ENCODE data around the gene STAG3. TPM values are rescaled to one million over a fixed set of nuclear protein-coding genes. Genes with fewer than 3 reads are reported as not detected.
"Not testable (repeated sequence)": the region's sequence is repeated elsewhere in the genome, so short reads cannot be mapped to it uniquely, and the experiment has no call there.

Gene STAG3
- total RNA-seq, 1 donor from 2014 or later: 2.3 TPM

DNA sequence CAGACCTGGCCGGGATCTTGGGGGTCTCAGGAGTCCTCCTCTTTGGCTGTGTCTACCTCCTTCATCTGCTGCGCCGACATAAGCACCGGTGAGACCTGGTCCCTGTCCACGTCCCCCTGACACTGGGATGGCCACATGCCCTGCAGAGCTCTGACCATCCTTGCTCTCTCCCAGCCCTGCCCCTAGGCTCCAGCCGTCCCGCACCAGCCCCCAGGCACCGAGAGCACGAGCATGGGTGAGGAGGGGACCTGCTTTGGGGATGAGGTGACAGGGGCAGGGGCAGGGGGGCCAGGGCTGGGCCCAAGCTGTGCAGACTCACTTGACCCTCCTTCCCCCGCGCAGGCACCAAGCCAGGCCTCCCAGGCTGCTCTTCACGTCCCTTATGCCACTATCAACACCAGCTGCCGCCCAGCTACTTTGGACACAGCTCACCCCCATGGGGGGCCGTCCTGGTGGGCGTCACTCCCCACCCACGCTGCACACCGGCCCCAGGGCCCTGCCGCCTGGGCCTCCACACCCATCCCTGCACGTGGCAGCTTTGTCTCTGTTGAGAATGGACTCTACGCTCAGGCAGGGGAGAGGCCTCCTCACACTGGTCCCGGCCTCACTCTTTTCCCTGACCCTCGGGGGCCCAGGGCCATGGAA, 43.0 kb downstream of the STAG3 start:
- Histone ChIP-seq H3K4me3 (peak overlapping the region; percentile 34), H3K27ac (peak overlapping the region; percentile 55), H3K27me3 (no peaks in the 10 kb centered on the region), H3K9me3 (no peaks in the 10 kb centered on the region), H3K36me3 (no peaks in the 10 kb centered on the region), H3K4me1 (no peaks in the 10 kb centered on the region)
- intact Hi-C loops (cut with DNase I): no loop called here
- DNase-seq (no peak), ATAC-seq (no peak)
- TF ChIP-seq, protein P1, sequence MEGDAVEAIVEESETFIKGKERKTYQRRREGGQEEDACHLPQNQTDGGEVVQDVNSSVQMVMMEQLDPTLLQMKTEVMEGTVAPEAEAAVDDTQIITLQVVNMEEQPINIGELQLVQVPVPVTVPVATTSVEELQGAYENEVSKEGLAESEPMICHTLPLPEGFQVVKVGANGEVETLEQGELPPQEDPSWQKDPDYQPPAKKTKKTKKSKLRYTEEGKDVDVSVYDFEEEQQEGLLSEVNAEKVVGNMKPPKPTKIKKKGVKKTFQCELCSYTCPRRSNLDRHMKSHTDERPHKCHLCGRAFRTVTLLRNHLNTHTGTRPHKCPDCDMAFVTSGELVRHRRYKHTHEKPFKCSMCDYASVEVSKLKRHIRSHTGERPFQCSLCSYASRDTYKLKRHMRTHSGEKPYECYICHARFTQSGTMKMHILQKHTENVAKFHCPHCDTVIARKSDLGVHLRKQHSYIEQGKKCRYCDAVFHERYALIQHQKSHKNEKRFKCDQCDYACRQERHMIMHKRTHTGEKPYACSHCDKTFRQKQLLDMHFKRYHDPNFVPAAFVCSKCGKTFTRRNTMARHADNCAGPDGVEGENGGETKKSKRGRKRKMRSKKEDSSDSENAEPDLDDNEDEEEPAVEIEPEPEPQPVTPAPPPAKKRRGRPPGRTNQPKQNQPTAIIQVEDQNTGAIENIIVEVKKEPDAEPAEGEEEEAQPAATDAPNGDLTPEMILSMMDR (IDR thresholded peaks at IDR 0.05): no peak

DNA sequence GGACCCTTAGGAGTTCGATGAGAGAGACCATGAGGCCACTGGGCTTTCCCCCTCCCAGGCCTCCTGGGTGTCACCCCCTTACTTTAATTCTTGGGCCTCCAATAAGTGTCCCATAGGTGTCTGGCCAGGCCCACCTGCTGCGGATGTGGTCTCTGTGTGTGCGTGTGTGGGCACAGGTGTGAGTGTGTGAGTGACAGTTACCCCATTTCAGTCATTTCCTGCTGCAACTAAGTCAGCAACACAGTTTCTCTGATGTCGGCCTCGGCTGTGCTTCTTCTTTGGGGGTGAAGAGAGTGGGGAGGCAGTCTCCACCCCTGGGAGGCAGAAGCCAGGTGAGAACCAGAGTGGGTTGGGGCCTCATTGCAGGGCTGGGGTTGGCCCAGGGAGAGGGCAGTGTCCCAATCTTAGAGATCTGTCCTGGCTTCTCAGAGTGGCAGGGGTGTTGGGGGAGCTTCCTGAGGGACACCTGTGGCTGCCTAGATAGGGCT, 43.6 kb downstream of the STAG3 start:
- H3K4me3 ChIP-seq: peak overlapping the region; percentile 34
- no peak for DNase-seq
- H3K4me1 ChIP-seq: no peaks in the 10 kb centered on the region
- peak overlapping the region; percentile 55 for H3K27ac ChIP-seq
- H3K36me3 ChIP-seq: no peaks in the 10 kb centered on the region
- H3K27me3 ChIP-seq: no peaks in the 10 kb centered on the region
- H3K9me3 ChIP-seq: no peaks in the 10 kb centered on the region
- intact Hi-C loops (cut with DNase I): no loop called here
- TF ChIP-seq, protein P1 (IDR thresholded peaks at IDR 0.05): no peak
- peak; percentile 18 for ATAC-seq

DNA sequence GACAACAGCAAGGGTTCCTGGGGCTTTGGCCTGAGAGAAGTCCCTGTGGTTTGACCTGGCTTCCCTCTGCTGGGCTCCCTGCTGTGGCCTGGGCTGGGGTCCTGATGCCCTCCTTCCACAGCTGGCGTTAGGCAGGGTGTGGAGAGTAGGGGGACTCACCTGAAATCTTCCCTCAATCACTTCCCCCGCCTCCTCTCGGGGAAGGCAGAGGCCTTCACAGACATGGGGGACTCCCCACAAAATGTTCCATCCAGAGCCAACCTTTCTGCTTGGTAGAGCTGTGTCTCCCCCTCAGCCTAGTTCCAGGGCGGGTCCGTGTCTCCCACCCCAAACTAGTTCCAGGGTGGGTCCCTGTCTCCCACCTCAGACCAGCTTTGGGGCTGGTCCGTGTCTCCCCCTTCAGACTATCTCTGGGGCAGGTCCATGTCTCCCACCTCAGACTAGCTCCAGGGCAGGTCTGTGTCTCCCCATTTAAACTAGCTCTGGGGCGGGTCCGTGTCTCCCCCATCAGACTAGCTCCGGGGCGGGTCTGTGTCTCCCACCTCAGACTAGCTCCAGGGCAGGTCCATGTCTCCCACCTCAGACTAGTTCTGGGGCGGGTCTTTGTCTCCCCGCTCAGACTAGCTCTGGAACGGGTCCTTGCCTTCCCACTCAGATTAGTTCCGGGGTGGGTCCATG, 44.2 kb downstream of the STAG3 start:
- Histone ChIP-seq H3K27me3 (no peaks in the 10 kb centered on the region), H3K36me3 (no peaks in the 10 kb centered on the region), H3K27ac (no peak overlapping the region), H3K4me3 (peak overlapping the region; percentile 34), H3K9me3 (no peaks in the 10 kb centered on the region), H3K4me1 (no peaks in the 10 kb centered on the region)
- ATAC-seq: no peak
- no peak for DNase-seq
- TF ChIP-seq, protein P1 (IDR thresholded peaks at IDR 0.05): no peak
- intact Hi-C loops (cut with DNase I): no loop called here

DNA sequence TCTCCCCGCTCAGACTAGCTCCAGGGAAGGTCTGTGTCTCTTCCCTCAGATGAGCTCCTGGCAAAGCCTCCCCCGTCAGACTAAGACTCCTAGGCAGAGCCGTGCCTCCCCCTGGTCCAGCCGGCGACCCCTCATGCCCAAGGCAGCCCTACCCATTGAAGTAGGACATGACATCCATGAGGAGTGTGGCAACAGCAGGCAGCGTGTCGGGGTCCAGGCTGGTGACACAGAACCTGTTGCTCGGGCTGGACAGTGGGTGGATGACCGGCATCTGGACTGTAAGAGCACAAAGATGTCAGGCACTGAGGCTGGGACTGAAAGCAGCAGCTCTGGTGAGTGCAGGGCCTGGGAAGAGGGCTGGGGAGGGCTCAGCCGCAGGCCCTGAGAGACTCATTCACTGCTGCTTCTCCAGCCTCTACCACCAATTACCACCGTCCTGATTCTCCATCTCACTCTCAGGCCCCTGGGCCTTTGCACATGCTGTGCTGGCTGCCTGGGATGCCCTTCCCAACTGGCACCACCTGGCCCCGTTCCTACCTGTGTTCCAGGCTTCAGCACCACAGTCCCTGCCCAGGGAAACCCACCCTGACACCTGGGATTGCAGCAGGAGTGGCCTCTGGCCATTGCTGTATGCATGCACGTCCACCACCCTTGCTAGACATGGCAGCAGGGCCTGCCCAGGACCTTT, 44.9 kb downstream of the STAG3 start:
- ATAC-seq (no peak), DNase-seq (no peak)
- no peaks in the 10 kb centered on the region for H3K9me3 ChIP-seq
- no peaks in the 10 kb centered on the region for H3K36me3 ChIP-seq
- no peak overlapping the region for H3K4me3 ChIP-seq
- H3K4me1 ChIP-seq: no peaks in the 10 kb centered on the region
- TF ChIP-seq, protein P1 (IDR thresholded peaks at IDR 0.05): no peak
- no peak overlapping the region for H3K27ac ChIP-seq
- H3K27me3 ChIP-seq: no peaks in the 10 kb centered on the region
- intact Hi-C loops (cut with DNase I): no loop called here

DNA sequence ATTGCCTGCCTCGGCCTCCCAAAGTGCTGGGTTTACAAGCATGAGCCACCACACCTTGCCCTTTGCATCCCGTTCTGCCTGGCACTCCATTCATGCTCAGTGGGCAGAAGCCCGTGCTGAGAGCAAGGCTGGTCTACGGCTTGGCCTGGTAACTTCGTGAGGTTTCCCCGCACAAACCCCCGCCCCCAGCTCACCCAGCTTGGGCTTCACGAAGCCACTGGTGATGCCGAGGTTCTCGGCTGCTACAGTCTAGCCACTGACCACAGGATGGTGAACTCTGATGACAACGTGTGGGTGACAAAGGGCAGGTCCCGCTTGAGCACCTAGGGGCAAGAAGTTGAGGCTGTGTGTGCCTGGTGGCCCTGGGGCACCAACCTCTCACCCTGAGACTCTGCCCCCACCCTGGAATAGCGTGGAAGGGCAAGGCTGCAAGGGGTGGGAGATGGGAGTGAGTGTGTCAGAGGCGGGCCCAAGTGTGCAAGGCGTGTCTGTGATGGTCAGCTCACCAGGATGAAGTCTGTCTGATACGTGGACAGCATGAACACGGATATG, 45.7 kb downstream of the STAG3 start:
- DNase-seq; ATAC-seq; intact Hi-C loops (cut with DNase I): not testable (repeated sequence)

DNA sequence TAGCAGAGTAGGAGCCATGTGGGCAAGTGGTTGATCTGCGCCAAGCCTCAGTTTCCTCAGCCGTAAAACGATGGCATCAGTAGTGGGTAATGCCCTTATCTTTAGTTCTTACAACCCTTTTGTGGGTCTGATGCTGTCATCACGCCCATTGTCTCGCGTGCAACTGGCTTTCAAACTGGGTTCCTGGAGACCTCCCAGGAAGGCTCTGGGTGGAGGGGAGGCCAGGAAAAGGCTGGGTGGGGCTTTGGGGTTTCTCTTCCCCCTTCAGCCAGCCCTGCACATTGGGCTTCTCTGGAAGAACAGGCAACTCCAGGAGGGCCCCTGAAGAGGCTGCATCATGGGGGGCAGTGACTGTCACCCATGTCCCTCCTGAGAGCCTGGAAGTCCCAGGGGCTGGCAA, 47.2 kb downstream of the STAG3 start:
- H3K27me3 ChIP-seq; H3K36me3 ChIP-seq; H3K9me3 ChIP-seq; H3K27ac ChIP-seq; ATAC-seq; H3K4me3 ChIP-seq; intact Hi-C loops (cut with DNase I); DNase-seq; H3K4me1 ChIP-seq: not testable (repeated sequence)

More for the DNA sequence above, 45.7 kb downstream of the STAG3 start:
- H3K36me3 ChIP-seq, H3K27ac ChIP-seq, H3K4me3 ChIP-seq, H3K4me1 ChIP-seq, H3K27me3 ChIP-seq, H3K9me3 ChIP-seq: not testable (repeated sequence)

DNA sequence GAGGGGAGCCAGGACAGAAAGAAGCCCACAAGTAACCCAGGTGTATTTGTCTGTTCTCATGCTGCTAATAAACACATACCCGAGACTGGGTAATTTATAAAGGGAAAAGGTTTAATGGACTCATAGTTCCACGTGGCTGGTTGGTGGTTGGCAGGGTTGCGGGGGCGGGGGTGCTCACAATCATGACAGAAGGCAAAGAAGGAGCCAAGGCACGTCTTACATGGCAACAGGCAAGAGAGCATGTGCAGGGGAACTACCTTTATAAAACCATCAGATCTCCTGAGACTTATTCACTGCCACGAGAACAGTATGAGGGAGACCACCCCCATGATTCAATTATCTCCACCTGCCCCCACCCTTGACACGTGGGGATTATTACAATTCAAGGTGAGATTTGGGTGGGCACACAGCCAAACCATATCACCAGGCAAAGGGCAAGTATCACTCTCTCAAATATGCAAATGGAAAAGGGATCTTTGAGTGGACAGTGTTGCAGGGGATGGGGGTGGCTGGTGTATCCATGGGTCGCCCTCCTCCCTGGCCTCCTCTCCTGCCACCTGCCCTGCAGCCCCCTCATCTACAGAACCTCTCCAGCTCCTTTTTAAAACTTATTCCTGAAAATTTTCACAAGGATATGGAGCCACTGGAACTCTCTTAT, 57.1 kb downstream of the STAG3 start:
- intact Hi-C loops (cut with DNase I); H3K27ac ChIP-seq; H3K36me3 ChIP-seq; H3K9me3 ChIP-seq; ATAC-seq; H3K4me3 ChIP-seq; H3K27me3 ChIP-seq; H3K4me1 ChIP-seq; DNase-seq: not testable (repeated sequence)

DNA sequence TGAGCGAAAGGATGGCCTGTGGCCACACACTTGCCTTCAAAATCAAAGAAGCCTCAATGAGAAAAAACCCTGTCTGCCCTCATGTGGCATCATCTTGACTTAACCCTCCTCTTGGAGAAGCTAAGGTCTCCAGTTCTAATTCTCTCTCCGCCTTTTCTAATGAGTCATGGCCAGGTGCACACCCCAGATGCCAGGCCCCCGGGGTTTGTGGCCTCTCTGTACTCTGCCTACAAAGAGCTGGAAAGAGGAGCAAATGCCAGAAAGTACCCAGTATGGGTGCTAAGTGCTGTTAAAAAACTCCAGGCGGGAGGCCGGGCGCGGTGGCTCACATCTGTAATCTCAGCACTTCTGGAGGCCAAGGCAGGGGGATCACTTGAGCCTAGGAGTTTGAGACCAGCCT, 62.3 kb downstream of the STAG3 start:
- ATAC-seq; H3K36me3 ChIP-seq; H3K27me3 ChIP-seq; H3K27ac ChIP-seq; H3K4me3 ChIP-seq; DNase-seq; H3K9me3 ChIP-seq; intact Hi-C loops (cut with DNase I); H3K4me1 ChIP-seq: not testable (repeated sequence)

DNA sequence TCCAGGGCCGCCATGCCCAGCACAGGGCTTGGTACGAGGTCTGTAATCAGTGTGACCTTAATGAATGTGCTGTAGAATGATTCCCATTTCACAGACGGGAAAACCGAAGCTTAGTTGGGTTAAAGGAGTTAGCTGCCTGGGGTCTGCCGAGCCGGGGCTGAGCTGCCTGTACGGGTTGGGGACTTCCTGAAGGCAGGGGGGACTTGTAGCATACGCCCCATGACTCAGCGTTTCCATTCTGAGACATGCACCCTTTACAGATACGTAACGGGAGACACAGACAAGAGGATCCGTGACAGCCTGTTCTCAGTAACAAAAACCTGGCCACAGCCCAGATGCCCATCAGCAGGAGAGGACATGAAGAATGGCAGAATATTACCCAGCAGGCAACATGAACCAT, 65.7 kb downstream of the STAG3 start:
- H3K36me3 ChIP-seq; ATAC-seq; H3K4me1 ChIP-seq; intact Hi-C loops (cut with DNase I); H3K27me3 ChIP-seq; H3K27ac ChIP-seq; H3K4me3 ChIP-seq; DNase-seq; H3K9me3 ChIP-seq: not testable (repeated sequence)
